Glomerular visceral epithelial cell (primary cell): Measurements from ENCODE around the gene MARCHF9.

ENCODE experiments used
- DNase-seq: peaks from one replicate; pipeline ENCODE4 v3.0.0-alpha.2; 2016; ENCODE audit errors: extremely low spot score

MARCHF9 gene

DNA sequence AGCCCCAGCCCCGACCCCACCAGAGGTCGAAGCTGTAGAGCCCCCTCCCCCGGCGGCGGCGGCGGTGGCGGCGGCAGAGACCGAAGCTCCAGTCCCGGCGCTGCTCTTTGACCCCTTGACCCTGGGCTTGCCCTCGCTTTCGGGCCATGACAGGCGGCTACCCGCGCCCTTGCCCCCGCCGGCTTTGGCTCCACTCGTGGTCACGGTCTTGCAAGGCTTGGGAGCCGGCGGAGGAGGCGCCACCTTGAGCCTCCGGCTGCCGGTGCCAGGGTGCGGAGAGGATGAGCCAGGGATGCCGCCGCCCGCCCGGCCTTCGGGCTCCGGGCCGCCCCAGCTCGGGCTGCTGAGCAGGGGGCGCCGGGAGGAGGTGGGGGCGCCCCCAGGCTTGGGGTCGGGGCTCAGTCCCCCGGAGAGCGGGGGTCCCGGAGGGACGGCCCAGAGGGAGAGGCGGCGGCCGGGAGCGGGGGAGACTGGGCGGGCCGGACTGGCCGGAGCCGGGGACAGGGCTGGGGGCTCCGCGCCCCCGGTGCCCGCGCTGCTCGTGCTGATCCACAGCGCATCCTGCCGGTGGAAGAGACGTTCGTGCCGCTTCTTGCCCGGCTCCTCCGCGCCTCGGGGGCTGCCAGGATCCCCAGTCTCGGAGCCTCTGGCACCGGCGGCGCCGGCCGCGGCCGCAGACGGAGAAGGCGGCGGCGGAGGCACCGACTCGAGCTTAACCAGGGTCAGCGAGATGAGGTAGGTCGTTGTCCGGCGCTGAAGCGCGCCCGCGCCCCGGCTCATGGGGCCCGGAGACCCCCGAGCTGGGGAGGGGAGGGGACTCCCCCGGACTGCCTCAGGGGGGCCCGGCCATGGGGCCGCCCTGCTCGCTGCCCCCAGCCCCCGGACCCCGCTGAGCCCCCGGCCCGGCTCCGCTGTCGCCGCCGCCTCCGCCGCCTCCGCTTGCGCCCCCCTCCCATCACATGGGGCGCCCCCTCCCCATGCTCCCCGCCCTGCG lies 17.1 kb upstream of the MARCHF9 start:
- DNase-seq, result no peak

DNA sequence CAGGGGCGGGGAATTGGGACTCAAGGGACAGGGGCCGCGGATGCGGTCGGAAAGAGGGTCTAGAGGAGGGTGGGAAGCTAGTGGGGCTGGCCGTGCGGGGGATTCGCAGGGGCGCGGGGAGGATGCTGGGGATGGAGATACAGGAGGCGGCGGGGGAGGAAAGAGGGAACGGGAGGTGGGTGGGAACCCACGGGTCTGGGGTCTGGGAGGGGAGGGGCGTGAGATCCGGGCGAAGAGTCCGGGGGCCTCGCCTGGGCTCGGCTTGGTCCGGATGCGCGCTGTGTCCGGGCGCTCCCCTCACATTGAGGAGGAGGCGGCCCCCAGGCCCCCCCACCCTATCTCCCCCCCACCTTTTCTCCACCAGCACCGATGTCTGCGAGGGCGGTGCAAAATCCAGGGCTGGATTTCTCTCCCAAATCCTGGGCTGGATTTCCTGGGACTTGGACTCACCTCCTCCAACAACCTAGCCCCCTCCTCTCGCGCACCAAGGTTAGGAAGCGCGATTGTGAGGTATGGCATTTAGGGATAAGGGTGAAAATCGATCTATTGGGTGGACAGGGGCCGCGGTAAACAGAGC lies 16.2 kb upstream of the MARCHF9 start, which contains the start of gene AGAP2:
Gene AGAP2 (minus strand): TSS at position 82 of the 577 bp plus-strand sequence. CDS start 496 bp downstream, outside the sequence.
- DNase-seq, result no peak

DNA sequence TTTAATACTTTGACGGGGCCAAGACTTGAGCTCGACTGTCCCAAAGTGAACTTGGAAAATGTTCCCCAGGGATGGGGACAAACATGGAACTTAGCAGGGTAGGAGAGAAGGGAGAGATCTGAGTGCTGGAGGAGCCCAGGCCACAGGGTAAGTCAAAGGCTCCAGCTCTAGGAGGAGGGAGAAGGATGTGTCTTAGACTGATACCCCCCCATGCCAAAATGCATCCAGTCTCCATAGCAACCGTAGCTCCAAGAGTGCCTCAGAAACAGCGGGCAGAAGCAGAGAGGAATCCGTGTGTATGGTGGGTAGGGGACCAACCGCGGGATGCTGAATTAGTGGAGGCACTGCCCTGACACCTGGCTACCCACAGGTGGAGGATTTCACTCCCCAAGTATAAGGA lies 15.5 kb upstream of the MARCHF9 start:
- DNase-seq, result no peak

DNA sequence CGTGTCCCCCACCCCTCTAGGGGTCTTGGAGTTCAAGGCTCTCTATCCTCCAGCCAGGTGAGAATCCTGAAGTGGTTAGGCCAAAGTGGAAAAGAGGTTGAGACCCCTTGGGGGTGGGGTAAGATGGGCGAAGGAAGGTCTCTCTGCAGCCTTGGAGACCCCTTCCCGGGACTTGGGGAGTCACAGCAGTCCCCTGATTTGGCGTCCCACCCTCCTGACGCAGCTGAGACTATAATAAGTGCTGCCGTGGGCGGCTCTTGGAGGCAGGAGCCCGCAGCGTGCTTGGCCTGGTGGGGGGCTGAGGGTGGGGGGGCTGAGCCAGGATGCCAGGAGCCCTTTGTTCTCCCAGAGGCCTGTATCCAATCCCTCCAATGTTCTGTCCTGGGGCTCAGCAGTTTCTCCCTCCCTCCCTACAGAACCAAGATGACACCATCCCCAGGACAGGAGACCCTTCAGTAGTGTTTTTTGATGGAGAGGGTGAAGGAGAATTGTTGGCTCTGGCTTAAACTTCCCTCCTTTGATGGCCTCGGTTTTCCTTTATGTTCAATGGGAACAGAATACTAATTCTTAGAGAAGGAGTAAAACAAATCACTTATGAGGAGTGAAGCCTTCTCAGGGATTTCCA lies 14.9 kb upstream of the MARCHF9 start:
- DNase-seq, result no peak

DNA sequence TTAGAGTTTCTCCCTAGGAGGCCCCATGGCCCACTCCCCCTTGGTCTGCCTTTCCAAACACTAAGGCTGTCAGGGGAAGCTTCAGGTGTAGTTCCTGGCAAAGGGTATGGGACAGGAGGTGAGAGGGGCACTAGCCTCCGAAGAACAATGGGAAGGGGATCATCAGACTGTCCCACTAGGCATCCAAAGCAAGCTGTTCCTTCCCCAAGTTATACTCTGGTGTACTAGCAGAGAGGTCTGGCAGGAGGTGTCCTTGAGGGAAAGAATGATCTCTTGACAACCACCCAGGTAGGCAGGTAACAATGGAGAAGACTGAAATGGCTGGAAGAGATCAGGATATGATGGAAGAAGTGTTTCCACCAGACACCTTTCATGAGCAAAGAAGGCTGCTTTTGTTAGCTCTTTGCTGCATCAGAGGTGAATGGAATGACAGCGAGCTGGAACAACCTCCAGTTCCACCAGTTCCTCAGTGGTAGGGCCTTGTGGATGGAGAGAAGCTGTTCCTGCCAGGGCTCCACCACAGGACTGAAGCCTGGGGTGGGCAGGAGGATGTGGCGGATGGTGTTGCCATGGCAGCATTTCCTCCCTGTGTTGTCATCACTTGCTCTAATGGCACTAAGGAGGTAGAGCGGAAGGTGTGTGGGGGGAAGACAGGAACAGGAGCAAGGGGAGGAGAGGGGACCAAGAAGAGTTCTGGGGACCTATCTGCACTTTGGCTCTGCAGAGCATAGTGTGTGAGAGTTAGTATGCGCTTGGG lies 14.1 kb upstream of the MARCHF9 start:
- no peak for DNase-seq

DNA sequence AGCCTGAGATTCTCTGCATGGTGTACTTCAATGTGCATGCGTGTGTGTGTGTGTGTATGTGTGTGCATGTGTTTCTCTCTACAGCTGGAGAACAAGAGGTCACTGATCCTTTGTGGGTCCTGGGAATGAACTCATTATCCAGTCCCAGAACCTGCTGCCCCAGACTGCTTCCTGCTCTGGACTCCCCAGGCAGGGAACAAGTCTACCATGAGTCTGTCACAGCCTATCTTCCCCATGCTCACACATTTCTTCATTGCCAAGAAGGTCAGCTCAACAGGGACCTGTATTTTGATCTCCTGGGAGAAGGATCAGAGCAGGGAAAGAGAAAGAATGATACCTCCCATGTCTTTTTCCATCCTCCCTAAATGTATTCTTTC lies 13.5 kb upstream of the MARCHF9 start:
- no peak for DNase-seq

DNA sequence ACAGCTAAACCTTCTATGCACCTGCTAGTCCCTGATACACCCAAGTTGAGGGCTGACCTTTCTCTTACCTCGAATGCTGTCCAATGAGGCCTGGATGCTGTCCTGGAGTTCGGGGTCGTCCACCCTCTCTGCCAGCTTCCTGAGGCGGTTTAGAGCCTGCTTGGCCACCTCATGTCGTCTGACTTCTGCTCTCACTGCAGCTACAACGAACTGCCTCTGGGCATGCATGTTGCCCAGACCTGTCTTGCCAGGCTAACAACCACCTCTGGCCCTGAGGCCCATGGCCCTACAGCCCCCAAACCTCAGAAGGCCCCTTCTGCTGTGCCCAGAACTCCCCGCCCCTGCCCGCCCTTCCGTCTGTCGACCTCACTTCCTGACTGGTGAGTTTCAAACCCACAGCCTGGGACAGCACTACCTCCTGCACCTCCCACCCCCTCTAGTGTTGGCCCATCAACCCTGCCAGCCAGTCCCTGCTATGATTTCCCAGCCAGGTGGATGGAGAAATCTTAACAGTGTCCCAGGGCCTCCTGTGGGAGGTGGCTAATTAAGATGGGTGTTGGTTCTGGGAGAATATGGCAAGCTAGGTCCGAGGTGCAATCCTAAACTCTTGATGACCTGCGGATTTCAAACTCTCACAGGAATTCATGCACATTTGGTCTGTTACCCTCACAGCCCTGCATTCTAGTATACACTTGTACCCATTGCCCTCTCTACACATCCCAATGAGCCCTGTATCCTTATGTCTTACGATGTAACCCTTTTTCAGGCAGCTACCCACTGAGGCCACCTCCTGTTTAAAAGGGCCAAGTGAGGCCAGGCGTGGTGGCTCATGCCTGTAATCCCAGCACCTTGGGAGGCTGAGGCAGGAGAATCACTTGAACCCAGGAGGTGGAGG lies 12.8 kb upstream of the MARCHF9 start:
- no peak for DNase-seq

DNA sequence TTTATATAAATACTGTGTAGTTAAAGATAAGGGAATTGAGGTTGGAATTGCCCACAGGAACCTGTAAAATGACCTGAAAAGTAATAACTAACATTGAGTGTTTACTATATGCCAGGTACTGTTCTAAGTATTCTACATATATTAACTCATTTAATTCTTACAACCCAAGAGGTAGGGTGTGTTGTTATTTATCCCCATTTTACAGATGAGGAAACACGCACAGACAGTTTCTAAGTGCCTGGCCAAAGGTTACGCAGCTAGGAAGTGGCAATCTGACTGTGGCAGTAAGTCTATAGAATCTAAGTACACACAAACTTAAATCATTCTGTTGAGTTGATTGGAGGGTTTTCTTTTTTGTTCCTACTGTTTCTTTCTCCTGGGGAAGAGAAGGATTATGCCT lies 11.1 kb upstream of the MARCHF9 start:
- DNase-seq, result no peak

DNA sequence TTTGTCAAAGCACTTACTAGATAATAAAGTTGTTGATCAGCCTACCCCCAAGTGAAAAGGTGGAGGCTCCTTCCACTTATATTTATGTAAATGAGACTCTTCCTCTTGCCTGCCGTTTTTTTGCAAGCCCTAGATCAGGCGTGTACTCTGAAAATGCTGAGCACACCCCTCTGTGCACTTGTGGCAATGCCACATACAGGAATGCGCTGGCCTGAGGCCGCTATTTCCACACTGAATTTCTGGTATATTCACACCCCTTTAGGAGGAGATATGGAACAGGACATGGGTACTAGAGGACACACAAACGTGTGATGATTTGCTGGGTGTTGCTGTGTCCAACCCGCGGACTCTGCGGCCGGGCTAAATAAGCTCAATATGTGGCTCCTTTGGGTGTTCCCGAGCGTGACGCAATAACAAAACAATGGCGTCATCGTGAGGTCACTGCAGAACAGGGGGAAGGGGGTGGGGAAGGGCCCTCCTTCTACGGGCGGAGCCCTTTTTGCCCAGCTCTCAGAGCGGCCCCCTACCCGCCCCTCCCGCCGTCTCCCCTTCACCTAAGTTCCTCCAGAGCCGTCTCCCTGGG lies 10.6 kb upstream of the MARCHF9 start:
- no peak for DNase-seq

DNA sequence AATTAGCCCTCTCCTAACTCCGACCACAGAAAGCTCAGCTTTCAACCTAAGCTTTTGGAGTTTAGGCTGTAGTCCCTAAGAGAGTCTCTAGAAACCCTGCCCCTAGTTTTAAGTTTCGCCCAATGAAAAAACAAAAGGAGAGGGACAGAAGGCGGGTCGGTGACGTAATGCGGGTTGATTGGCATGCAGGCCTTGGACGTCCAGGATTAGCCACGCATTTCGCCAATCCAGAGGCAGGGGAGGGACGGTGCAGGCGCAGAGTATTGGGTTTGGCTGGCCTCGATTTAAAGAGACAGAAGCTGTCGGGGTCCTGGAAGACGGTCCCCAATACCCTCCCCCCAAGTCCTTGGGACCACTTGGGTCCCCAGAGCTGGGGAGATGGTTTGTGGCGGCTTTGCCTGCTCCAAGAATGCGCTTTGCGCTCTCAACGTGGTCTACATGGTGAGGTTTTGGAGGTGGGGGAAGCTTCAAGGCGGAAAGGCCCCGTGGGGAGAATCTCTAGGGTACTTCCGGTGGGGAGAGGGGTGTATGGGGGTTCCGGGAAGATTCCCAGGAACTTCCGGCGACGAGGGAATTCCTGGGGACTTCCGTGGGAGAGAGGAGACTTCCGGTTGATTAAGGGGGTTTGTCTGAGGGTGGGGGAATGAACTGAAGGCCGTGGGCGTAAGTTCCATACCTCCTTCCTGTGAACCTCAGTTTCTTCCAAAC lies 10.0 kb upstream of the MARCHF9 start, which contains the start of gene TSPAN31:
Gene TSPAN31 (plus strand): TSS at position 263 of the 708 bp plus-strand sequence. CDS start 116 bp downstream, at position 379.
- DNase-seq, result peak; percentile 96

DNA sequence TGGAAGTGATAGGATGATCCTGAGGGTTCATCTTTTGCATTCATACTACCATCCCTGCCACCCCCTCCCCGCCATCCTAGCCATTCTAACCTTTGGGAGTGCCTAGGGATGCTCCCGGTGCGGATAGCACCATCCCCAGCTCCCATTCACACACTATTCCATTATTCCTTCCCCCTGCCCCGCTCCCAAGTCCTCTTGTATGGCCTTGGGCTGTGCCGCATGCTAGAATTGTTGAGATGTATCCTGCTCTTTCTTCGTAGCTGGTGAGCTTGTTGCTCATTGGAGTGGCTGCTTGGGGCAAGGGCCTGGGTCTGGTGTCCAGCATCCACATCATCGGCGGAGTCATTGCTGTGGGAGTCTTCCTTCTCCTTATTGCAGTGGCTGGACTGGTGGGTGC lies 9.4 kb upstream of the MARCHF9 start:
- no peak for DNase-seq

DNA sequence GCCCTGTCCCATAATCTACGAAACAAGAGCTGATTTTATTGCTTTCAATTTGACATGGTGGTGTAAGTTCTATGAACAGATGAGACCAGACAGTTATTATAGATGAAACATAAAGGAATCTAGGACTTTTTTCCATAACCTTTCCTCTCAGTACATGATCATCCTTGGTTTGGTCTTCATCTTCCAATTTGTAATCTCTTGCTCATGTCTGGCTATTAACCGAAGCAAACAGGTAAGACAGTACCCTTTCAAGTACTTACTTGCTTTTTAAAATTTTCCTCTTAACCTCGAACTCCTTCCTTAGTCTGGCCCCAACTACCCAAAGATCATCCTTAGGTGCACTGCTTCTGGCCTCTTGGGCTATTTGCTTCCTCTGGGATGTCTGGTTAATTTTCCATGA lies 8.9 kb upstream of the MARCHF9 start:
- no peak for DNase-seq

DNA sequence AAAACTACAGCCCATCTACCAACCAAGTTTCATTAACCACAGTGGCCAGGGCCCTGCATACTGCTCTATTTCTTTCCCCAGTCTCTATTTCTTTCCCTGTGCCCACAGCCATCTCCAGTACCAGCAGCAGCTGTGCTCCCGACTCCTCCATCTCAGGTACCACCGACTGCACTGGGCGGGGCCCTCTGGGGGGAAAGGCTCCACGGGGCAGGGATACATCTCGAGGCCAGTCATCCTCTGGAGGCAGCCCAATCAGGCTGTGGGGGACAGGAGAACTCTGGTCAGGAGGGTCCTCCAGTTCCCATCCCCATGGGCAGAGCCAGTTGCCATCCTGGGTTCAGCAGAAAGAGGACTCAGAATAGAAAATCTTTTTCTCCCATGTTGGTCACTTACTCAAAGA lies 5.8 kb upstream of the MARCHF9 start:
- no peak for DNase-seq

DNA sequence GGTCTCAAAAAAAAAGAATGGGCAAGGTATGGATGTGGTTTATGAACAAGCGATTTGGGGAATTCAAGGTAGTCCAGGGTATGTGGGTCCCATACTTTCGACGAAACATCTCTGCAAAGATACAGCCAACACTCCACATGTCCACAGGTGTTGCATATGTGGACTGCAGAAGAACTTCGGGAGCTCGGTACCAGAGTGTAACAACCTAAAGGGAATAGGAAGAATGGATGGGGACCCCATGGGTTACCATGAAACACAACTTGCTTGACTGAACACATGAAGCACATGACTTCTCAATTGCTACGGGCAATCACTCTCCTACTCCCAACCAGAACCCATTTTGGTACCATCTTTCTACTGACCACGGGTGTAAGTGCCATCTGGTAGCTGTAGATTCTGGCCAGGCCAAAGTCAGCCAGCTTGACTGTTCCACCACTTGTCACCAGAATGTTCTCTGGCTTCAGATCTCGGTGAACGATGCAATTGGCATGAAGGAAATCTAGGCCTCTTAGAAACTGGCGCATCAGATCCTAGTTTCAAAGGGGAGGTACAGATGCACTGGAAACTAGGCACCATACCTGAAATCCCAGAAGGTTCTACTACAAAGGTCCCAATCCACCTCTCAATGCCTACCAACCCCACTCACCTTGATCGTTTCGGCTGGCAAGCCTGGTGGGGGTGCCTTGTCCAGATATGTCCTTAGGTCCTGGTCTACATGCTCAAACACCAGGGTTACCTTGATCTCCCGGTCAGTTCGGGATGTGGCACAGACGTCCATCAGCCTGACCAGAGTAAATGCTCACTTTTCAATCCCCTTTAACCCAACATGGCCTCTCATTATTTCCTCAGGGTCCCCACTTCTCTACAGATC lies 4.1 kb upstream of the MARCHF9 start:
- DNase-seq, result no peak

DNA sequence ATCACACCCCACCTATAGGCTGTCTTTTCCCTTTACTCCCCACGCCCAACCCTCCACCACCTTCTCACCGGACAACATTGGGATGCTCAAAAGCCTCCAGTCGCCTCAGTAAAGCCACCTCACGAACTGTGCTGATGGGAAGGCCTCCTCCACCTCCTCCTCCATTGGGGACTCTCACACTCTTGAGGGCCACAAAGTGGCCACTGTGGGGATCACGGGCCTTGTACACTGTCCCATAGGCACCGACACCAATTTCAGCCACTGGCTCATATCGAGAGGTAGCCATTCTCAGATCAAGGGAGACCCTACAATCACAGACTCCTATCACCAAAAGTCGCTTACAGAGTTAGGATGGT lies 3.5 kb upstream of the MARCHF9 start:
- no peak for DNase-seq

DNA sequence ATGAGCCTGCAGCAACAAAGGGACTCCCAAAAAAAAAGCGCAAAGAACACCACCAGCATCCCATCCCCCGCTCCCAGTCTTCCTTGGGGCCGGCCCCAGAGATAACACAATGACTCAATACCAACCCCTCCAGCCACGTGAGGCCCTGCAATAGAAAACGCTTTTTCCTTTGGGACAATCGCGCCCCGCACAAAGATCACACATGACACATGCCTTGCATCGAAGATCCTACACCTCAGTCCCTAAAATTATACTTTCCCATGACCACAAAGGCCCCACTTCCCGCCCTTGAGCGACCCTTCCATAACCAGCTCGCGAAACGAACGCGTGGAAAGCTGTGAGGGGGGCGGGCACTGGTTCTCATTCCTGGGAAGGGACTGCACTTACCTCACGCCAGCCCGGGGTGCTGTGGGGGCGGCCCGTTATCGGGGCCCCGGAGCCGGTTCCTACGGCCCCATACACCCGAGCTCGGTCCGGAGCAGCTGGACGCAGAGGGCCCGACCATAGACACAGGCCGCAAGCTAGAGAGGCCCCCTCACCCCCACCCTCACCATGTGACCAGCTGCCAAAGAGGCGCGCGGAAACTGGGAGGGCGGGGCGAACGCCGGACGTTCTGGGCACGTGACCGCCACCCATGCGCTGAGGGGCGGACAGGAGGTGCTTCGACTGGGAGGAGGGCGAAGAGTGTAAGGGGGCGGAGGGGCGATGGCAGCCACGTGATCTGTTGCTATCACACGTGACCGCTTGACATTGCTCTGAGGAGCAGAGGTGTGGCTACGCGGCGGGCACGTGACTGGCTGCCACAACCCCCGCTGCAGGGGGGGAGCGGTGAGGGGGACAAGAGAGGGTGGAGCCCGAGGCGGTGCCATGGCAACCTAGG lies 2.9 kb upstream of the MARCHF9 start, which contains the start of gene CDK4:
Gene CDK4 (minus strand): TSS at position 523 of the 880 bp plus-strand sequence. CDS start 593 bp downstream, outside the sequence.
- peak; percentile 100 for DNase-seq

DNA sequence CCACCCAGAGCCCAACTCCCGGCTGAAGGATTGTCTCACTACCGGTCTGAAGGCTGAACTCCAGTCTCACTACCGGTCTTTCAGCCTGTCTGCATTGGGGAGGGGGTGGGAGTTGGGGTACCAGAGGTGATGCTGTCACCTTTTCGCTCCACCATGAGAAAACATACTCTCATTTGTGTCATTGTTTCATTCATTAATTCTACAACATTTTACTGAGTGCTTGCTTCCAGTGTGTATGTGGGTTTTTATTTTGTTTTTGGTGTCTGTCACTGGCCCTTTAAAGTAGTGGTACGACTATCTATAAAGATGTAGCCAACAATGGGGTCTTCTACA lies 2.3 kb upstream of the MARCHF9 start:
- no peak for DNase-seq
